H9 (cell line): Measurements from ENCODE around the gene LDLRAP1. TPM values are rescaled to one million over a fixed set of nuclear protein-coding genes. Genes with fewer than 3 reads are reported as not detected.
"Not testable (repeated sequence)": the region's sequence is repeated elsewhere in the genome, so short reads cannot be mapped to it uniquely, and the experiment has no call there.

Source experiments
- DNase-seq: peaks from one replicate; pipeline ENCODE4 v3.0.0-alpha.2; 2017
- H2AFZ ChIP-seq: one replicate; pipeline ENCODE4 v1.6.1; 2013; ENCODE audit warnings: mild to moderate bottlenecking, low read length, control low read depth, moderate library complexity
- H2AK5ac ChIP-seq: 2 replicates; pipeline ENCODE4 v1.6.1; 2013; ENCODE audit warnings: low read length, control low read depth, mixed read lengths; ENCODE audit not compliant: insufficient read length
- H2BK120ac ChIP-seq: one replicate; pipeline ENCODE4 v1.6.1; 2013; ENCODE audit warnings: low read depth, mild to moderate bottlenecking, low read length, control low read depth, inconsistent platforms; ENCODE audit not compliant: poor library complexity, severe bottlenecking
- H2BK12ac ChIP-seq: 2 replicates; pipeline ENCODE4 v1.6.1; 2013; ENCODE audit warnings: low read length, control low read depth, mixed read lengths, low read depth; ENCODE audit not compliant: insufficient read length
- H2BK15ac ChIP-seq: 2 replicates; pipeline ENCODE4 v1.6.1; 2013; ENCODE audit warnings: low read depth, low read length, control low read depth
- H2BK20ac ChIP-seq: one replicate; pipeline ENCODE4 v1.6.1; 2013; ENCODE audit warnings: low read depth, mild to moderate bottlenecking, low read length, control low read depth, inconsistent platforms; ENCODE audit not compliant: poor library complexity, severe bottlenecking
- H2BK5ac ChIP-seq: 2 replicates; pipeline ENCODE4 v1.6.1; 2013; ENCODE audit warnings: low read length, control low read depth, mixed read lengths; ENCODE audit not compliant: insufficient read length
- H3K14ac ChIP-seq: 2 replicates; pipeline ENCODE4 v1.6.1; 2013; ENCODE audit warnings: low read length, control low read depth; ENCODE audit not compliant: insufficient read depth
- H3K18ac ChIP-seq: 2 replicates; pipeline ENCODE4 v1.6.1; 2013; ENCODE audit warnings: low read depth, mild to moderate bottlenecking, mixed read lengths, low read length, control low read depth; ENCODE audit not compliant: insufficient read length
- H3K23ac ChIP-seq: 2 replicates; pipeline ENCODE4 v1.6.1; 2013; ENCODE audit warnings: low read length, control low read depth, mixed read lengths, low read depth; ENCODE audit not compliant: insufficient read length
- H3K23me2 ChIP-seq: 2 replicates; pipeline ENCODE4 v1.6.1; 2013; ENCODE audit warnings: low read depth, mild to moderate bottlenecking, mixed read lengths, low read length, control low read depth; ENCODE audit not compliant: insufficient read length, poor library complexity, severe bottlenecking
- H3K27ac ChIP-seq: 2 replicates; pipeline ENCODE4 v1.5.1; 2013; ENCODE audit warnings: low read length, control low read depth, mixed read lengths, low read depth; ENCODE audit not compliant: insufficient read length
- H3K27me3 ChIP-seq: 2 replicates; pipeline ENCODE4 v1.6.1; 2013; ENCODE audit warnings: low read length, control low read depth, inconsistent platforms; ENCODE audit not compliant: insufficient read depth
- H3K4ac ChIP-seq: 2 replicates; pipeline ENCODE4 v1.6.1; 2013; ENCODE audit warnings: low read depth, mild to moderate bottlenecking, control low read depth, inconsistent platforms, low read length, moderate library complexity
- H3K4me1 ChIP-seq: 2 replicates; pipeline ENCODE4 v1.6.1; 2013; ENCODE audit warnings: low read length, control low read depth, inconsistent platforms; ENCODE audit not compliant: insufficient read depth
- H3K4me2 ChIP-seq: 2 replicates; pipeline ENCODE4 v1.6.1; 2013; ENCODE audit warnings: low read length, control low read depth, mixed read lengths; ENCODE audit not compliant: insufficient read length, insufficient read depth
- H3K56ac ChIP-seq: 2 replicates; pipeline ENCODE4 v1.6.1; 2013; ENCODE audit warnings: low read depth, mild to moderate bottlenecking, mixed read lengths, low read length, control low read depth; ENCODE audit not compliant: insufficient read length
- H3K79me1 ChIP-seq: 2 replicates; pipeline ENCODE4 v1.6.1; 2013; ENCODE audit warnings: low read depth, mild to moderate bottlenecking, moderate library complexity, low read length, control low read depth, inconsistent platforms; ENCODE audit not compliant: insufficient read depth, poor library complexity, severe bottlenecking
- H3K79me2 ChIP-seq: 2 replicates; pipeline ENCODE4 v1.6.1; 2013; ENCODE audit warnings: low read length, control low read depth, inconsistent platforms; ENCODE audit not compliant: insufficient read depth
- H3K9ac ChIP-seq: 2 replicates; pipeline ENCODE4 v1.6.1; 2013; ENCODE audit warnings: low read length, control low read depth, mixed read lengths; ENCODE audit not compliant: insufficient read length; ENCODE audit errors: extremely low read depth
- H3K9me3 ChIP-seq: one replicate; pipeline ENCODE4 v1.6.1; 2013; ENCODE audit warnings: low read depth, low read length, inconsistent platforms; ENCODE audit not compliant: control insufficient read depth
- H3T11ph ChIP-seq: one replicate; pipeline ENCODE4 v1.6.1; 2013; ENCODE audit warnings: mild to moderate bottlenecking, low read length, control low read depth, inconsistent platforms
- H4K20me1 ChIP-seq: one replicate; pipeline ENCODE4 v1.6.1; 2013; ENCODE audit not compliant: control insufficient read depth, insufficient read length, insufficient read depth
- H4K5ac ChIP-seq: 2 replicates; pipeline ENCODE4 v1.6.1; 2013; ENCODE audit warnings: low read depth, mild to moderate bottlenecking, mixed read lengths, low read length, control low read depth; ENCODE audit not compliant: insufficient read length
- H4K8ac ChIP-seq: replicated peaks from 2 replicates; pipeline ENCODE4 v1.6.1; 2013; ENCODE audit warnings: low read length, control low read depth, mixed read lengths, low read depth; ENCODE audit not compliant: insufficient read length
- H4K91ac ChIP-seq: 2 replicates; pipeline ENCODE4 v1.6.1; 2013; ENCODE audit warnings: low read depth, mild to moderate bottlenecking, moderate library complexity, mixed read lengths, low read length, control low read depth; ENCODE audit not compliant: insufficient read length
- H3K27ac Mint-ChIP-seq, 3 experiments: 2 replicates in 2 of 3; 3 replicates in 1 of 3; pipeline ENCODE4 v1.8.0; 2020 to 2021; ENCODE audit warnings: mixed read lengths in 3 of 3, mild to moderate bottlenecking in 1 of 3, moderate library complexity in 1 of 3
- H3K27me3 Mint-ChIP-seq: 2 replicates; pipeline ENCODE4 v1.8.0; 2021; ENCODE audit warnings: low read depth, mild to moderate bottlenecking, moderate library complexity, mixed read lengths
- H3K36me3 Mint-ChIP-seq, 3 experiments: 2 replicates in 2 of 3; 3 replicates in 1 of 3; pipeline ENCODE4 v1.8.0; 2020 to 2021; ENCODE audit warnings: low read depth in 3 of 3, mixed read lengths in 3 of 3; ENCODE audit not compliant: insufficient read depth in 1 of 3
- H3K4me1 Mint-ChIP-seq, 2 experiments: 2 replicates each; pipeline ENCODE4 v1.8.0; 2020; ENCODE audit warnings: mixed read lengths in 2 of 2
- H3K4me3 Mint-ChIP-seq, 2 experiments: 2 replicates in 1 of 2; 3 replicates in 1 of 2; pipeline ENCODE4 v1.8.0; 2020 to 2021; ENCODE audit warnings: mild to moderate bottlenecking in 2 of 2, mixed read lengths in 2 of 2, moderate library complexity in 1 of 2
- H3K9me3 Mint-ChIP-seq, 2 experiments: 2 replicates in 1 of 2; 3 replicates in 1 of 2; pipeline ENCODE4 v1.8.0; 2020; ENCODE audit warnings: mild to moderate bottlenecking in 2 of 2, mixed read lengths in 2 of 2, moderate library complexity in 1 of 2
- WGBS: extraction: QIAGEN DNeasy Blood & Tissue Kit; methylation state at CpG from one replicate; pipeline ENCODE4 v1.1.7; 2013; ENCODE audit warnings: missing lambda C conversion rate, low lambda C conversion rate, mixed read lengths; ENCODE audit not compliant: insufficient read length; ENCODE audit errors: extremely low coverage; 5-methylcytosine and 5-hydroxymethylcytosine counted together
- total RNA-seq: library from RNA; stranded (reverse); gene quantifications from 2 replicates; pipeline ENCODE4 v1.2.1, GENCODE V29; 2021
- TF ChIP-seq, protein P1 (sequence below): fragments of 200-600 bp; sonication (generic); conservative IDR thresholded peaks from 3 replicates; pipeline ENCODE4 v1.8.0; 2021; ENCODE audit warnings: antibody characterized with exemption, mild to moderate bottlenecking

The LDLRAP1 gene
- total RNA-seq, 1 experiment from 2014 or later: 15.7 TPM

DNA sequence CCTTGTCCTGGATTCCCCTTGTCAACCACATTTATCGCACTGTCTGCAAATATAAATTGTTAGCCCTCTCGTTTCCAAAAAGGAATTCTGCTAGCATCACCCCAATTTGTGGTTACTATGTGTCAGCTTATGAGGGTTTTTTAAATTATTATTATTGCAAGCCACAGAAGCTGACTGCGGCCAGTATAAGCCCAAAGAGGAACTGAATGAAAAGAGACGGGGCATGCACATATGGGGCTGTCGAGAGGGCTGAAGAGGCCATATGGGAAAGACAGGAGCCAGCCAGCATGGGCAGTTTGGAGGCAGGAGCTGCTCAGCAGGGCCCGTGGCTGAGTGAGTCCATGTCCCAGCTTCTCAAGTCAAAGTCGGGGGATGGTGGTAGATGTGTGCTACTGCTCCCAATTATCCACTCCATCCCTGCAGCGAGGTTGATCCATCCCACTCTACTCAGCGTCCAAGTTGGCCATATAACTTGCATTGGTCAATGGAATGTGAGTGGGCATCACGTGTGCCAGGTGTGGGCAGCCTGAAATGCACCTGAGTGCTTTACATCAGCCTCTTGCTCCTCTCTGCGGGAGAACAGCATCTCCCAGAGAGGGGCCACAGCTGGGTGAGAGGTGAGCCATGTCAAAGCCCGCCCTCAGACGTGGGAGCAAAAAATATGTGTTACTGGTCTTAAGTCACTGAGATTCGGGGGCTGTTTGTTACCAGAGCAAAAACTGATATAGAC lies 37.6 kb upstream of the LDLRAP1 start:
- Histone ChIP-seq H3K9me3 (no peaks in the 10 kb centered on the region), H3K79me2 (no peaks in the 10 kb centered on the region), H3K23me2 (no peaks in the 10 kb centered on the region), H3K27ac (no peak overlapping the region), H3K4me2 (peak overlapping the region; percentile 26), H3K23ac (no peak overlapping the region), H3K4ac (peak overlapping the region; percentile 1; the same call in 1 of the 2 replicates), H3K27me3 (no peaks in the 10 kb centered on the region), H2BK12ac (no peak overlapping the region), H3K56ac (no peak overlapping the region), H2BK5ac (no peak overlapping the region), H3K9ac (no peak overlapping the region), H4K5ac (peak overlapping the region; percentile 81), H4K8ac (no peak overlapping the region), H4K20me1 (no peaks in the 10 kb centered on the region), H3K14ac (peak overlapping the region; percentile 81), H3K79me1 (no peaks in the 10 kb centered on the region), H4K91ac (no peak overlapping the region), H2BK15ac (no peak overlapping the region), H2BK120ac (peak overlapping the region; percentile 90), H2AFZ (no peak overlapping the region), H3T11ph (no peak overlapping the region), H3K4me1 (peaks cover 3% of the 10 kb centered on the region; the same call in 1 of the 2 replicates), H3K18ac (peak overlapping the region; percentile 91), H2AK5ac (no peak overlapping the region), H2BK20ac (no peak overlapping the region)
- H3K27ac Mint-ChIP-seq: peak overlapping the region; percentile 81 to 99 (median 97); a peak in 2 of 7 replicates
- DNase-seq: no peak
- H3K4me1 Mint-ChIP-seq: peaks cover 42 to 47% of the 10 kb centered on the region in 2 experiments
- H3K9me3 Mint-ChIP-seq: peaks cover 0 to 3% of the 10 kb centered on the region in 2 experiments; a peak in 1 of 5 replicates
- H3K4me3 Mint-ChIP-seq: peak overlapping the region; percentile 78 to 82; a peak in 4 of 5 replicates
- H3K36me3 Mint-ChIP-seq: peaks cover 0 to 4% (median 0%) of the 10 kb centered on the region in 3 experiments; a peak in 1 of 7 replicates
- TF ChIP-seq, protein P1, sequence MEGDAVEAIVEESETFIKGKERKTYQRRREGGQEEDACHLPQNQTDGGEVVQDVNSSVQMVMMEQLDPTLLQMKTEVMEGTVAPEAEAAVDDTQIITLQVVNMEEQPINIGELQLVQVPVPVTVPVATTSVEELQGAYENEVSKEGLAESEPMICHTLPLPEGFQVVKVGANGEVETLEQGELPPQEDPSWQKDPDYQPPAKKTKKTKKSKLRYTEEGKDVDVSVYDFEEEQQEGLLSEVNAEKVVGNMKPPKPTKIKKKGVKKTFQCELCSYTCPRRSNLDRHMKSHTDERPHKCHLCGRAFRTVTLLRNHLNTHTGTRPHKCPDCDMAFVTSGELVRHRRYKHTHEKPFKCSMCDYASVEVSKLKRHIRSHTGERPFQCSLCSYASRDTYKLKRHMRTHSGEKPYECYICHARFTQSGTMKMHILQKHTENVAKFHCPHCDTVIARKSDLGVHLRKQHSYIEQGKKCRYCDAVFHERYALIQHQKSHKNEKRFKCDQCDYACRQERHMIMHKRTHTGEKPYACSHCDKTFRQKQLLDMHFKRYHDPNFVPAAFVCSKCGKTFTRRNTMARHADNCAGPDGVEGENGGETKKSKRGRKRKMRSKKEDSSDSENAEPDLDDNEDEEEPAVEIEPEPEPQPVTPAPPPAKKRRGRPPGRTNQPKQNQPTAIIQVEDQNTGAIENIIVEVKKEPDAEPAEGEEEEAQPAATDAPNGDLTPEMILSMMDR: no peak
- no peaks in the 10 kb centered on the region; the same call in 1 of the 2 replicates for H3K27me3 Mint-ChIP-seq
- no CpG with 5 or more reads among the region's 14 CpGs for WGBS

DNA sequence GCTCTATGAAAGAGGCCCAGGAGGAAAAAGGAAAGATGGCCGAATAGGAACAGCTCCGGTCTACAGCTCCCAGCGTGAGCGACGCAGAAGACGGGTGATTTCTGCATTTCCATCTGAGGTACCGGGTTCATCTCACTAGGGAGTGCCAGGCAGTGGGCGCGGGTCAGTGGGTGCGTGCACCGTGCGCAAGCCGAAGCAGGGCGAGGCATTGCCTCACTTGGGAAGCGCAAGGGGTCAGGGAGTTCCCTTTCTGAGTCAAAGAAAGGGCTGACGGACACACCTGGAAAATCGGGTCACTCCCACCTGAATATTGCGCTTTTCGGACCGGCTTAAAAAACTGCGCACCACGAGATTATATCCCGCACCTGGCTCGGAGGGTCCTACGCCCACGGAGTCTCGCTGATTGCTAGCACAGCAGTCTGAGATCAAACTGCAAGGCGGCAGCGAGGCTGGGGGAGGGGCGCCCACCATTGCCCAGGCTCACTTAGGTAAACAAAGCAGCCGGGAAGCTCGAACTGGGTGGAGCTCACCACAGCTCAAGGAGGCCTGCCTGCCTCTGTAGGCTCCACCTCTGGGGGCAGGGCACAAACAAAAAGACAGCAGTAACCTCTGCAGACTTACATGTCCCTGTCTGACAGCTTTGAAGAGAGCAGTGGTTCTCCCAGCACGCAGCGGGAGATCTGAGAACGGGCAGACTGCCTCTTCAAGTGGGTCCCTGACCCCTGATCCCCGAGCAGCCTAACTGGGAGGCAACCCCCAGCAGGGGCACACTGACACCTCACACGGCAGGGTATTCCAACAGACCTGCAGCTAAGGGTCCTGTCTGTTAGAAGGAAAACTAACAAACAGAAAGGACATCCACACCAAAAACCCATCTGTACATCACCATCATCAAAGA lies 36.6 kb upstream of the LDLRAP1 start:
- H3K9me3 ChIP-seq, H3K36me3 Mint-ChIP-seq, DNase-seq: not testable (repeated sequence)

More for the DNA sequence above, 36.6 kb upstream of the LDLRAP1 start:
- peak overlapping the region; percentile 82 for H2BK12ac ChIP-seq
- peak overlapping the region; percentile 78 to 82 for H3K4me3 Mint-ChIP-seq
- peak overlapping the region; percentile 81 for H4K5ac ChIP-seq
- H3K14ac ChIP-seq: peak overlapping the region; percentile 81; the same call in 1 of the 2 replicates
- H2BK5ac ChIP-seq, H2AK5ac ChIP-seq, H3K23me2 ChIP-seq, H3K9me3 Mint-ChIP-seq, H3K79me2 ChIP-seq, H2BK120ac ChIP-seq, H3K27me3 Mint-ChIP-seq, H4K20me1 ChIP-seq, H2BK20ac ChIP-seq, H3K4me1 ChIP-seq, H4K91ac ChIP-seq, H2BK15ac ChIP-seq, H3K79me1 ChIP-seq, H4K8ac ChIP-seq, H3K56ac ChIP-seq, H2AFZ ChIP-seq, H3K27me3 ChIP-seq, H3K23ac ChIP-seq, H3K27ac ChIP-seq: not testable (repeated sequence)
- peak overlapping the region; percentile 2 for H3K9ac ChIP-seq
- H3K4ac ChIP-seq: peak overlapping the region; percentile 1; the same call in 1 of the 2 replicates
- peak overlapping the region; percentile 91 for H3K18ac ChIP-seq
- H3K4me2 ChIP-seq: peak overlapping the region; percentile 26
- H3T11ph ChIP-seq: peak overlapping the region; percentile 94
- H3K4me1 Mint-ChIP-seq: peaks cover 36 to 40% of the 10 kb centered on the region in 2 experiments
- no CpG with 5 or more reads among the region's 37 CpGs for WGBS
- H3K27ac Mint-ChIP-seq: peak overlapping the region; percentile 81 to 99 (median 97); a peak in 6 of 7 replicates
